NT2/D1 (cell line): ENCODE data around the gene PIKFYVE.
A peak's percentile ranks its signal among the peaks of the same experiment; 100 is the strongest.

Source experiments
- DNase-seq: peaks from one replicate; pipeline ENCODE4 v3.0.0-alpha.2; 2011; ENCODE audit warnings: low read depth, low spot score
- H3K27me3 ChIP-seq: 2 replicates; pipeline ENCODE4 v1.6.0; 2011; ENCODE audit warnings: mild to moderate bottlenecking; ENCODE audit not compliant: insufficient read length, insufficient read depth
- H3K36me3 ChIP-seq: 2 replicates; pipeline ENCODE4 v1.6.1; 2011; ENCODE audit warnings: mild to moderate bottlenecking, low read length, mixed read lengths; ENCODE audit not compliant: insufficient read depth, insufficient read length
- H3K4me1 ChIP-seq: 2 replicates; pipeline ENCODE4 v1.5.1; 2011; ENCODE audit not compliant: insufficient read depth, insufficient read length
- H3K4me3 ChIP-seq: 2 replicates; pipeline ENCODE4 v1.5.1; 2011; ENCODE audit warnings: low read depth; ENCODE audit not compliant: insufficient read length
- H3K9ac ChIP-seq: 2 replicates; pipeline ENCODE4 v1.6.0; 2011; ENCODE audit warnings: low read depth; ENCODE audit not compliant: insufficient read length
- H3K9me3 ChIP-seq: 2 replicates; pipeline ENCODE4 v1.5.1; 2011; ENCODE audit warnings: mild to moderate bottlenecking, low read length; ENCODE audit not compliant: insufficient read depth
- SUZ12 ChIP-seq: IDR thresholded peaks from 2 replicates; pipeline ENCODE4 v1.6.1; 2011; ENCODE audit not compliant: insufficient read length, insufficient read depth; ENCODE audit errors: extremely low read depth
- YY1 ChIP-seq: IDR thresholded peaks from 2 replicates; pipeline ENCODE4 v1.6.1; 2011; ENCODE audit not compliant: insufficient read length, insufficient read depth
- ZNF274 ChIP-seq: IDR thresholded peaks from 2 replicates; pipeline ENCODE4 v1.6.1; 2011; ENCODE audit warnings: mild to moderate bottlenecking, low read depth, low read length

The PIKFYVE gene

DNA sequence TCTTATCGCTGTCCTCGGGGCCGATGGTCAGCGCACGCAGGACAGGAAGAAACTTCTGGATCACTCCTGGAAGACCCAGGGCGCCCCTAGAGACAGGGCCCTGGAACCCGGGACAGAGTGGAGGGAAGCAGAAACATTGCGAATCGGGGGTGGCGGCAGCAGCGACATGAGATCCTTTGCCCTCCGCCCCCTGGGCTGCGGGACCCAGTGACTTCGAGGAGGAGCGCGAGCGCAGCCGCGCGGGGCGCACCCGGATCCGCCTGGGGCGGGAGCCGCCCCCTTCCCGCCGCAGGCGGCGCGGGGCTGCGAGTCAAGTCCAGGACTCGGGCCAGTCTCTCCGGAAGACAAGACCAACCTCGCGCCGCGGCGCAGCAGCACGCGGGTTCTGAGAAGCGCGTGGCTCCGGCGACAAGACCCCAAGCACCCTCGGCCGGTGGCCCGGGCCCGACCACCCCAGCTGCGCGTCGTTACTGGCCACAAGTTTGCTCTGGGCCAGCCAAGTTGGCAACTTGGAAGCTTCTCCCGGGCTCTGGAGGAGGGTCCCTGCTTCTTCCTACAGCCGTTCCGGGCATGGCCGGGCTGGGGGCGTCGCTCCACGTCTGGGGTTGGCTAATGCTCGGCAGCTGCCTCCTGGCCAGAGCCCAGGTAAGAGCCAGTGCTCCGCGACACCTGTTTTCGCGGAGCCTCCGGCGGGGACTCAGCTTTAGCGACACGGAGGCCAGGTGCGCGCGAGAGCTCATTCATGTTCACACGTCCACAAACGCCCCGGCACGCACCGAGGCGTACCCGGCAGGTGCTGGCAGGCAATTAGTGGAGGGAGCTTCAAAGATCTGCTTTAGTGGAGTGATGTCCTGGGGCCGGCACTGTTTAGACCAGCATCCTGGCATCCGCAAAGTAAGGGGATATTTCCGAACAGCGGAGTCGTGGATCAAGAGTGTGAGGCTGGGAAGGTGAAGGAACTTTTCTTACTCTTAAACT, 140.7 kb downstream of the PIKFYVE start, which contains the start of gene PTH2R:
Gene PTH2R (plus strand): TSS at position 319 of the 978 bp plus-strand sequence. CDS start 252 bp downstream, at position 571.
- Histone ChIP-seq H3K4me1 (no peaks in the 10 kb centered on the region), H3K27me3 (peaks cover 18% of the 10 kb centered on the region), H3K4me3 (peak within 1 kb of the TSS; percentile 41), H3K36me3 (no peaks in the 10 kb centered on the region), H3K9ac (peak within 1 kb of the TSS; percentile 8), H3K9me3 (no peaks in the 10 kb centered on the region)
- TF ChIP-seq YY1, result no peak
- no peak for TF ChIP-seq SUZ12
- TF ChIP-seq ZNF274, result no peak
- no peak for DNase-seq

DNA sequence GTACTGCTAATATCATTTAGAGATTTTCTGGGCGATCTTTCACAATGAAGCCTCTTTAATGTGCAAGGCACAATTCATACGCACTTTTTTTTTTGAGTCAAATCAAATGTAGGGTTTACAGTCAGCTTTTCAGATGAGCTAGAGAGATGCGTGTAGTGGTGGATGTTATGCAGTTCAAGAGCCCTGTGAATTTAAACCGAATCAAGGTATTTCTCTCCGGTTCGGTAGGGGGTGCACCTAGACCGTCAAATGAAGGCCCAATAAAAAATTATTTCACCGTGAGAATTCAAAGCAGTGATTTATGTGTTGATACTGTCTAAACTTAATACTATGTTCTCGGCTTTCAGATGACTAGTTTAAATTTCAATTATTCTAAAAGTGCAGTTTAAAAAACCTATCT, 141.6 kb downstream of the PIKFYVE start:
- Histone ChIP-seq H3K4me3 (no peak overlapping the region), H3K9me3 (peaks cover under 1% of the 10 kb centered on the region; the same call in 1 of the 2 replicates), H3K27me3 (peaks cover 18% of the 10 kb centered on the region), H3K36me3 (no peaks in the 10 kb centered on the region), H3K9ac (no peak overlapping the region), H3K4me1 (no peaks in the 10 kb centered on the region)
- DNase-seq, result no peak
- no peak for TF ChIP-seq SUZ12
- no peak for TF ChIP-seq ZNF274
- no peak for TF ChIP-seq YY1
